Measurements from ENCODE around the gene RBM47.
"Not testable (repeated sequence)": the region's sequence is repeated elsewhere in the genome, so short reads cannot be mapped to it uniquely, and the experiment has no call there.

Gene RBM47

GRCh38 chr4:40399578-40399977, 230.1 kb downstream of the RBM47 start:
- DNase-seq = no peak

- DNase-seq = no peak
Measured at GRCh38 chr4:40395908-40396793, 233.5 kb downstream of the RBM47 start.

GRCh38 chr4:40395166-40395900, 234.3 kb downstream of the RBM47 start:
- DNase-seq = no peak

- no peak for DNase-seq
Measured at GRCh38 chr4:40394236-40394635, 235.4 kb downstream of the RBM47 start.

- DNase-seq = not testable (repeated sequence)
Measured at GRCh38 chr4:40392241-40392640, 237.4 kb downstream of the RBM47 start.

- no peak for DNase-seq
Measured at GRCh38 chr4:40389986-40390385, 239.7 kb downstream of the RBM47 start.

GRCh38 chr4:40388239-40388638, 241.4 kb downstream of the RBM47 start:
- DNase-seq = no peak

- DNase-seq = no peak
Measured at GRCh38 chr4:40380647-40381046, 249.0 kb downstream of the RBM47 start.

- DNase-seq = no peak
Measured at GRCh38 chr4:40379248-40379647, 250.4 kb downstream of the RBM47 start.

GRCh38 chr4:40378619-40379018, 251.0 kb downstream of the RBM47 start:
- DNase-seq = no peak

GRCh38 chr4:40377512-40378365, 251.9 kb downstream of the RBM47 start:
- DNase-seq = no peak

GRCh38 chr4:40375620-40376019, 254.0 kb downstream of the RBM47 start:
- DNase-seq = no peak

GRCh38 chr4:40375095-40375494, 254.6 kb downstream of the RBM47 start:
- no peak for DNase-seq

- no peak for DNase-seq
Measured at GRCh38 chr4:40373636-40374035, 256.0 kb downstream of the RBM47 start.

All from hippocampal formation (tissue), 2 donors.